Right atrium auricular region (tissue), 2 donors: Measurements from ENCODE around the gene CRYGC. TPM values are rescaled to one million over a fixed set of nuclear protein-coding genes. Genes with fewer than 3 reads are reported as not detected.
"Not testable (repeated sequence)": the region's sequence is repeated elsewhere in the genome, so short reads cannot be mapped to it uniquely, and the experiment has no call there.

Experiments
- DNase-seq: peaks from one replicate; pipeline ENCODE4 v3.0.0-alpha.2; 2019; ENCODE audit warnings: low spot score
- H3K27ac ChIP-seq, 2 donors: fragments of 200-600 bp; sonication (generic); 1 replicate in 1 of 2; 2 replicates in 1 of 2; pipeline ENCODE4 v1.5.1; 2016 to 2019
- H3K27me3 ChIP-seq, 2 donors: fragments of 200-600 bp; sonication (generic); one replicate each; pipeline versions ENCODE4 v1.5.1 to v1.6.0; 2017 to 2019
- H3K36me3 ChIP-seq: fragments of 200-600 bp; sonication (generic); one replicate; pipeline ENCODE4 v1.5.1; 2016
- H3K4me1 ChIP-seq, 2 donors: fragments of 200-600 bp; sonication (generic); one replicate each; pipeline versions ENCODE4 v1.5.1 to v1.6.0; 2017 to 2019
- H3K4me3 ChIP-seq, 2 donors: fragments of 200-600 bp; sonication (generic); 1 replicate in 1 of 2; 2 replicates in 1 of 2; pipeline ENCODE4 v1.5.1; 2017 to 2019; ENCODE audit warnings: mild to moderate bottlenecking in 1 of 2, moderate library complexity in 1 of 2
- H3K9me3 ChIP-seq, 2 donors: fragments of 200-600 bp; sonication (generic); one replicate each; pipeline ENCODE4 v1.5.1; 2019
- total RNA-seq, 2 donors: library from RNA; depleted of rRNA; stranded (reverse); fragments of >200 nt; gene quantifications; one replicate each; pipeline ENCODE4 v1.1.0, GENCODE V29; 2016
- TF ChIP-seq, protein P1 (sequence below), 2 donors: fragments of 200-600 bp; sonication (generic); IDR thresholded peaks; one replicate each; pipeline ENCODE4 v1.5.1; 2019; ENCODE audit warnings: antibody characterized with exemption in 2 of 2

The CRYGC gene
- total RNA-seq, 2 donors from 2014 or later: not detected

DNA sequence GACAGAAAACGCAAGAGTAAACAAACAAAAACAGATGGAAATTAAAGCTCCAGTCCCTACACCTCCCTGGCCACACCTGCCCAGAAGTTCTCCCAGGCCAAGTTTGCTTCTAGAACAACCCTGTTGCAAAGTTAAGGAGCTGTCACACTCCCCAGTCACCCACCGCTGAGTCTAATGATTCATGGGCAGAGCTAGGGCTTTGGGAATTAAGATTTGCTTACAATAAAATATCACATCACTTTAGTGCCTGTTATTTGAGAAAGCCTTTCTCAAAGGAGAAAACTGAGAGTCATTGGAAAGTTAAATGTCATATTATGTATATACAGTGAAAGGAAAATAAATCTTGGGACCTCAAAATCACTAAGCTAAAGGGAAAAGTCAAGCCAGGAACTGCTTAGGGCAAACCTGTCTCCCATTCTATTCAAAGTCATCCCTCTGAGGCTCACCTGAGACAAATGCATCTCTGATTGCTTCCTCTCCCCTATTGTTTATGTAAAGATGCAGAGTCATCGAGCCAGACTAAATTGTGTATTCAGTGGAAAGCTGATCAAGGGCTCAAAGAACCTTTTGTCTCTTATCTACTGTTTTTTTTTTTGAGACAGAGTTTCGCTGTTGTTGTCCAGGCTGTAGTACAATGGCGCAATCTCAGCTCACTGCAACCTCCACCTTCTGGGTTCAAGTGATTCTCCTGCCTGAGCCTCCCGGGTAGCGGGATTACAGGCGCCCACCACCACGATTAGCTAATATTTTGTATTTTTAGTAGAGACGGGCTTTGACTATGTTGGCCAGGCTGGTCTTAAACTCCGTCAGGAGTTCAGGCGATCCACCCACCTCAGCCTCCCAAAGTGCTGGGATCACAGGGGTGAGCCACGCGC, 13.5 kb upstream of the CRYGC start:
- H3K4me1 ChIP-seq: no peaks in the 10 kb centered on the region
- no peaks in the 10 kb centered on the region for H3K36me3 ChIP-seq
- H3K4me3 ChIP-seq: no peak overlapping the region
- H3K9me3 ChIP-seq: no peaks in the 10 kb centered on the region
- TF ChIP-seq, protein P1, sequence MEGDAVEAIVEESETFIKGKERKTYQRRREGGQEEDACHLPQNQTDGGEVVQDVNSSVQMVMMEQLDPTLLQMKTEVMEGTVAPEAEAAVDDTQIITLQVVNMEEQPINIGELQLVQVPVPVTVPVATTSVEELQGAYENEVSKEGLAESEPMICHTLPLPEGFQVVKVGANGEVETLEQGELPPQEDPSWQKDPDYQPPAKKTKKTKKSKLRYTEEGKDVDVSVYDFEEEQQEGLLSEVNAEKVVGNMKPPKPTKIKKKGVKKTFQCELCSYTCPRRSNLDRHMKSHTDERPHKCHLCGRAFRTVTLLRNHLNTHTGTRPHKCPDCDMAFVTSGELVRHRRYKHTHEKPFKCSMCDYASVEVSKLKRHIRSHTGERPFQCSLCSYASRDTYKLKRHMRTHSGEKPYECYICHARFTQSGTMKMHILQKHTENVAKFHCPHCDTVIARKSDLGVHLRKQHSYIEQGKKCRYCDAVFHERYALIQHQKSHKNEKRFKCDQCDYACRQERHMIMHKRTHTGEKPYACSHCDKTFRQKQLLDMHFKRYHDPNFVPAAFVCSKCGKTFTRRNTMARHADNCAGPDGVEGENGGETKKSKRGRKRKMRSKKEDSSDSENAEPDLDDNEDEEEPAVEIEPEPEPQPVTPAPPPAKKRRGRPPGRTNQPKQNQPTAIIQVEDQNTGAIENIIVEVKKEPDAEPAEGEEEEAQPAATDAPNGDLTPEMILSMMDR (IDR thresholded peaks at IDR 0.05): no peak
- DNase-seq: no peak
- no peaks in the 10 kb centered on the region for H3K27me3 ChIP-seq
- H3K27ac ChIP-seq: no peak overlapping the region

DNA sequence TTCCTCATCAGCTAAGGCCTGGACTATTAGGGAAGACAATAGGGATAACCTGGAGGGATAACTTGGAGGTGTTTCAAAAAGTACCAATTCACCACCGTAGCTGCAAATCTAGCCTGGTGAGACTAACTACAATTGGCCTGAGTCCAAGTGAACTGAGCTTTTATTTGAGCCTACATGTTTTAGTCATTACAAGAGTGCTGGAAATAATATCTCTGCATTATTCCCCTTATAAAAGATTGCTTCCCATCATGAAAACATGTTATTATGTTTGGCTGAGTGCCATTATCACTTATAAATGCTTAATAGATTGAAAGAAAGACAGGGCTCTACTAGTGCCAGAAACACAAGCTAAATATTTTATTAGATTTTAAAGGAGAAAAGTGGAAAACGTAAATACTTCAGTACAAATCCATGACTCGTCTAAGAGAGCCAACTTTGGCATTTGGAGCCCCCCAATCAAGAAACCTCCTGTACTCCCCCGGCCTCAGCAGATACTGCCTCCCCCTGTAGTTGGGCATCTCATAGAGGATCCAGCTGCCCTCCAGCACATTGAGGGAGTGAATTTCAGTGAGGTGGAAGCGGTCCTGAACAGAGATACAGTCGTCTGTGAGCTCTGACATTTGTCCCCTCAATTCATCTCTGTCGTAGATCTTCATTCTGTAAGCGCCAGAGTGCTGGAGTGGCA, 12.8 kb upstream of the CRYGC start:
- Histone ChIP-seq H3K27ac (no peak overlapping the region), H3K4me1 (no peaks in the 10 kb centered on the region), H3K9me3 (no peaks in the 10 kb centered on the region), H3K27me3 (no peaks in the 10 kb centered on the region), H3K4me3 (no peak overlapping the region), H3K36me3 (no peaks in the 10 kb centered on the region)
- no peak for DNase-seq
- TF ChIP-seq, protein P1 (IDR thresholded peaks at IDR 0.05): no peak

DNA sequence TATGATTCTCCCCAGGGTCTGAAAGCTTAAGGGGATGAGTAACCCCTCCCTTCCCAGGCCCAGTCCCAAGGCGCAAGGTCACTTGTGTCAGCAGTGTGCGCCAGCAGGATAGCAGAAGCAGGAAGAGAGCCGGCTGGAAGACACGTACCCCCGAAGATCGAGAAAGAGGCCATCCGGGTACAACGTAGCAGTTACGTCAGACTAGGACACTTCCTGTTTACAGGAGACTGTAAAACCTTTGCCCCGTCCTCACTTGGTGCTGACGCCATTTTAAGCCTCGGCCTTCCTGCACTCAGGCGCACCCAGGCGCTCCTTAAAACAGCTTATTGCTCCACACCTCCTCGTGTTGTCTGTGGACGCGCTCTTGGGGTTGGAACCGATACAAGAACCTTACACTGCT, 9.8 kb upstream of the CRYGC start:
- Histone ChIP-seq H3K27ac (no peak overlapping the region), H3K4me1 (no peaks in the 10 kb centered on the region), H3K9me3 (no peaks in the 10 kb centered on the region), H3K4me3 (no peak overlapping the region), H3K27me3 (no peaks in the 10 kb centered on the region), H3K36me3 (no peaks in the 10 kb centered on the region)
- DNase-seq: no peak
- TF ChIP-seq, protein P1 (IDR thresholded peaks at IDR 0.05): no peak

DNA sequence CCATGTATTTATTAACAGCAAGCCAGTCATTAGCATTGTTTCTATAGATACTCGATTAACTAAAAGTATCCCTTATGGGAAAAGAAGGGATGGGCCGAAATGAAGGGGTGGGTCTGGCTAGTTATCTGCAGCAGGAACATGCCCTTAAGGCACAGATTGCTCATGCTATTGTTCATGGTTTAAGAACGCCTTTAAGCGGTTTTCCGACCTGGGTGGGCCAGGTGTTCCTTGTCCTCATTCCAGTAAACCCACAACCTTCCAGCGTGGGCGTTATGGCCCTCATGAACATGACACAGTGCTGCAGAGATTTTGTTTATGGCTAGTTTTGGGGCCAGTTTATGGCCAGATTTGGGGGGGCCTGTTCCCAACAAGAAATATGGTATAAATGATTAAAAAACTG, 8.7 kb upstream of the CRYGC start:
- H3K4me3 ChIP-seq, DNase-seq, H3K36me3 ChIP-seq, H3K9me3 ChIP-seq, H3K27me3 ChIP-seq, H3K4me1 ChIP-seq, H3K27ac ChIP-seq: not testable (repeated sequence)

DNA sequence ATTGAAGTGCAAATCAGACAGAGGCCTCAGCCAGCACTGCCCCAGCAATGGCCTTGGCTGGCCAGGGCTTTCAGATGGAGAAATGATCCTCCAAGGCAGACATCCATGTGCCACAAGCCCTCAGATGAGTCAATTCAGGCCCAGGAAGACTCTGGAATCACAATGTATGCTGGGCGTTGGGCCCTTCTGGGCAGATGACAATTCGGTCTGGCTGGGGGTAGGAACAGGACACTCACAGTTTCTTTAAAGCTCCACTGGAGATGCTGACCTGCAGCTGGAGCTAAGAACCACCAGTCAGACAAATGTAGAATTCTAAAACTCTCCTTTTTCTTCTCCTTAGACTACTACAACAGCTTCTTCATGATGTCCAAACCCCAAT, 7.1 kb upstream of the CRYGC start:
- Histone ChIP-seq H3K4me1 (no peaks in the 10 kb centered on the region), H3K4me3 (no peak overlapping the region), H3K36me3 (no peaks in the 10 kb centered on the region), H3K9me3 (no peaks in the 10 kb centered on the region), H3K27me3 (no peaks in the 10 kb centered on the region), H3K27ac (no peak overlapping the region)
- DNase-seq: no peak
- TF ChIP-seq, protein P1 (IDR thresholded peaks at IDR 0.05): no peak
